SK-N-SH treated with all-trans-retinoic acid at 6 μM for 48 hours (cell line): ENCODE measurements around the gene TBC1D16.

Experiments
- ATAC-seq: fragments of 200-7000 bp; cut with Tn5 transposase; 3 replicates; pipeline ENCODE4 v1.9.1; 2020; ENCODE audit warnings: mild to moderate bottlenecking, moderate library complexity
- ARNTL ChIP-seq: fragments of 450-650 bp; formaldehyde crosslinking; IDR thresholded peaks from 2 replicates; pipeline ENCODE4 v1.5.0; 2020; ENCODE audit warnings: low read depth, mild to moderate bottlenecking, moderate library complexity, borderline replicate concordance
- BACH2 ChIP-seq: fragments of 250-450 bp; sonication (Bioruptor Pico); IDR thresholded peaks from 2 replicates; pipeline ENCODE4 v1.9.0; 2021; ENCODE audit warnings: mild to moderate bottlenecking, borderline replicate concordance
- CSDC2 ChIP-seq: fragments of 250-450 bp; sonication (Bioruptor Pico); IDR thresholded peaks from 2 replicates; pipeline ENCODE4 v1.5.0; 2020; ENCODE audit warnings: mild to moderate bottlenecking, moderate library complexity
- ESRRG ChIP-seq: fragments of 250-450 bp; sonication (Bioruptor Pico); IDR thresholded peaks from 2 replicates; pipeline ENCODE4 v1.6.1; 2021; ENCODE audit warnings: mild to moderate bottlenecking
- GLIS3 ChIP-seq: fragments of 250-450 bp; sonication (Bioruptor Pico); IDR thresholded peaks from 2 replicates; pipeline ENCODE4 v1.5.0; 2020; ENCODE audit warnings: mild to moderate bottlenecking, moderate library complexity
- OSR1 ChIP-seq: fragments of 250-450 bp; sonication (Bioruptor Pico); IDR thresholded peaks from 2 replicates; pipeline ENCODE4 v1.8.0; 2022; ENCODE audit warnings: moderate library complexity, mild to moderate bottlenecking, inconsistent platforms
- PPARA ChIP-seq: fragments of 250-450 bp; sonication (Bioruptor Pico); IDR thresholded peaks from 2 replicates; pipeline ENCODE4 v1.5.0; 2020; ENCODE audit warnings: mild to moderate bottlenecking, borderline replicate concordance
- RARB ChIP-seq: fragments of 250-450 bp; sonication (Bioruptor Pico); IDR thresholded peaks from 2 replicates; pipeline ENCODE4 v1.8.0; 2021; ENCODE audit warnings: mild to moderate bottlenecking, moderate library complexity
- SNAI2 ChIP-seq: fragments of 250-450 bp; sonication (Bioruptor Pico); IDR thresholded peaks from 2 replicates; pipeline ENCODE4 v1.5.0; 2020; ENCODE audit warnings: mild to moderate bottlenecking, moderate library complexity
- TOX ChIP-seq: fragments of 250-450 bp; sonication (Bioruptor Pico); IDR thresholded peaks from 2 replicates; pipeline ENCODE4 v1.8.0; 2021; ENCODE audit warnings: mild to moderate bottlenecking, moderate library complexity, borderline replicate concordance
- ZC3H10 ChIP-seq: fragments of 250-450 bp; sonication (Bioruptor Pico); IDR thresholded peaks from 2 replicates; pipeline ENCODE4 v1.5.1; 2021; ENCODE audit warnings: mild to moderate bottlenecking, moderate library complexity
- ZFP30 ChIP-seq: fragments of 450-650 bp; formaldehyde crosslinking; IDR thresholded peaks from 2 replicates; pipeline ENCODE4 v1.5.0; 2022; ENCODE audit warnings: mild to moderate bottlenecking, moderate library complexity
- ZNF70 ChIP-seq: fragments of 450-650 bp; formaldehyde crosslinking; IDR thresholded peaks from 2 replicates; pipeline ENCODE4 v1.5.0; 2020; ENCODE audit warnings: mild to moderate bottlenecking, moderate library complexity
- TF ChIP-seq, protein P1 (sequence below): fragments of 250-450 bp; sonication (Bioruptor Pico); IDR thresholded peaks from 2 replicates; pipeline ENCODE4 v1.5.0; 2020; ENCODE audit warnings: mild to moderate bottlenecking, moderate library complexity
- TF ChIP-seq, protein P2 (sequence below): fragments of 250-450 bp; sonication (Bioruptor Pico); IDR thresholded peaks from 2 replicates; pipeline ENCODE4 v1.5.1; 2021; ENCODE audit warnings: mild to moderate bottlenecking, moderate library complexity
- TF ChIP-seq, protein P3 (sequence below): fragments of 250-450 bp; sonication (Bioruptor Pico); IDR thresholded peaks from 2 replicates; pipeline ENCODE4 v1.5.1; 2020; ENCODE audit warnings: low read depth, mild to moderate bottlenecking, moderate library complexity

TBC1D16 gene

DNA sequence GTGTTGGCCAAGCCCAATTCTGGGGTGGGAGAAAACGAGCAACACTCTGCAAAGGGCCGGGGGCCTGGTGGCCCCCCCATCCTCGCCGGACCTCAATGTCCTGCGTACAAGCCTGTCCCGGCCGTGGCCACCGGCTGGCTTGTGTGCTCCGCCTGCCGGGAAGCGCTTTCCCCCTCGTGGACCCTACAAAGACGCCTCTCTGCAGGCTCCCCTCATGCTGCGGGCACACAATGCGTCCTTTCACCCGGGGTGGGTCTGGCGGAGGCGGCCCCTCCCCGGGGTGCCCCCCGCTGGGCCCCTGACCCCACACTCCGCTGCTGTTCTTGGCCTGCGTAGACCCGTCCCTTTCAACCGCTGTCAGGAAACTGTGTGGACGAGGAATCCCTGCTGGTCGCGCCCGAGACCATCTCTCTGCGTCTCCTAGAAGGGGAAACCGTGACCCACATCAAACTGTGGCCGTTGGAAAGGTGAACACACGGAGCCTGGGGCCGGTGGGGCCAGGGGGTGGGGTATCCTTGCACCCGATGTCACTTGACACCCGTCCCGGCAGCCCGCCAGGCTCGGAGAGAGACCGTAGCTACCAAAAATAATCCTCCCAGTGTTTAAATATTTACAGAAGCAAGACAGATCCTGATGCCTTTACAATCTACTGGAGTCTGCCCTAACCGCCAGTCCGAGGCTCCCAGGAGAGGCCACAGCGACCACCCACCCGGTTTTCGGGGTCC lies 43.6 kb downstream of the TBC1D16 start:
- ATAC-seq = peak; percentile 48
- TF ChIP-seq ZNF70 (CRISPR knock-in tag) = no peak
- TF ChIP-seq ZFP30 (CRISPR knock-in tag) = no peak
- TF ChIP-seq SNAI2 (CRISPR knock-in tag) = no peak
- no peak for TF ChIP-seq ZC3H10 (CRISPR knock-in tag)
- TF ChIP-seq, protein P1, sequence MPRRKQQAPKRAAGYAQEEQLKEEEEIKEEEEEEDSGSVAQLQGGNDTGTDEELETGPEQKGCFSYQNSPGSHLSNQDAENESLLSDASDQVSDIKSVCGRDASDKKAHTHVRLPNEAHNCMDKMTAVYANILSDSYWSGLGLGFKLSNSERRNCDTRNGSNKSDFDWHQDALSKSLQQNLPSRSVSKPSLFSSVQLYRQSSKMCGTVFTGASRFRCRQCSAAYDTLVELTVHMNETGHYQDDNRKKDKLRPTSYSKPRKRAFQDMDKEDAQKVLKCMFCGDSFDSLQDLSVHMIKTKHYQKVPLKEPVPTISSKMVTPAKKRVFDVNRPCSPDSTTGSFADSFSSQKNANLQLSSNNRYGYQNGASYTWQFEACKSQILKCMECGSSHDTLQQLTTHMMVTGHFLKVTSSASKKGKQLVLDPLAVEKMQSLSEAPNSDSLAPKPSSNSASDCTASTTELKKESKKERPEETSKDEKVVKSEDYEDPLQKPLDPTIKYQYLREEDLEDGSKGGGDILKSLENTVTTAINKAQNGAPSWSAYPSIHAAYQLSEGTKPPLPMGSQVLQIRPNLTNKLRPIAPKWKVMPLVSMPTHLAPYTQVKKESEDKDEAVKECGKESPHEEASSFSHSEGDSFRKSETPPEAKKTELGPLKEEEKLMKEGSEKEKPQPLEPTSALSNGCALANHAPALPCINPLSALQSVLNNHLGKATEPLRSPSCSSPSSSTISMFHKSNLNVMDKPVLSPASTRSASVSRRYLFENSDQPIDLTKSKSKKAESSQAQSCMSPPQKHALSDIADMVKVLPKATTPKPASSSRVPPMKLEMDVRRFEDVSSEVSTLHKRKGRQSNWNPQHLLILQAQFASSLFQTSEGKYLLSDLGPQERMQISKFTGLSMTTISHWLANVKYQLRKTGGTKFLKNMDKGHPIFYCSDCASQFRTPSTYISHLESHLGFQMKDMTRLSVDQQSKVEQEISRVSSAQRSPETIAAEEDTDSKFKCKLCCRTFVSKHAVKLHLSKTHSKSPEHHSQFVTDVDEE = no peak
- no peak for TF ChIP-seq RARB (CRISPR knock-in tag)

DNA sequence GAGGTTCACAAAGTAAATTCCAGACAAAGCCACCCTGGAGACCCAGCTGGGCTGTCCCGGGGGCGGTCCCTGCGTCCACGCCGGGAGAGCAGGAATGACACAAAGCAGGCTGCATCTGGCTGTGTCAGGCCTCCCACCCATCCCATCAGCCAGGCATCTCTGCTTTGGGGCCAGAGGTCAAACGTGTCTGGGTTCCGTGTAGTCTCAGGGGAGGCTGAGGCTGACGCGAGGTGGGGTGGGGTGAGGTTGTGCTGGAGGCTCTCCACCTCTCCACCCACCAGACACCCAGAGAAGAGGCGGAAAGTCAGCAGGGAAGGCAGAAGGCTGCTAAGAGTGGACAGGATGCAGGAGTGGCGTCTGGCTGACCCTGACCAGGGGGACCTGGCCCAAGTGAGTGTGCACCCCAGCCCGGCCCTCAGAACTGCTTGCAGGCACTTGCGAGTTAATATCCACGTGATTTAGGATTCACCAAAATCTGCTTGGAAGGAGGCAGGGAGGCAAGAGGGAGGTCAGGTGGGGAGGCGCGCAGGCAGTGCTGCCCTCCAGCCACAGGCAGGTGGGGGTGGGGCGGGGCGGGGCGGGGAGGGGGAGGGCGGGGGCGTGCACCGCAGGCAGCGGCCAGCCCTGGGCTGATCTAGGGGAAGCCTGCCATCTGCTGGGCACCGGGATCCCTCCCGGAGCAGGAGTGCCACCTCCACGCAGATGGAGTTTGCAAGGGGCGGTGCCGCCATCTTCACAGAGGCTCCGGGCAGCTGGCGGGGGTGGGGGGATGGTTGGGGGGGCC lies 44.3 kb downstream of the TBC1D16 start:
- ATAC-seq = peak; percentile 92
- no peak for TF ChIP-seq ARNTL (CRISPR knock-in tag)
- no peak for TF ChIP-seq ESRRG (CRISPR knock-in tag)
- no peak for TF ChIP-seq CSDC2 (CRISPR knock-in tag)
- TF ChIP-seq TOX (CRISPR knock-in tag) = no peak
- TF ChIP-seq, protein P2, sequence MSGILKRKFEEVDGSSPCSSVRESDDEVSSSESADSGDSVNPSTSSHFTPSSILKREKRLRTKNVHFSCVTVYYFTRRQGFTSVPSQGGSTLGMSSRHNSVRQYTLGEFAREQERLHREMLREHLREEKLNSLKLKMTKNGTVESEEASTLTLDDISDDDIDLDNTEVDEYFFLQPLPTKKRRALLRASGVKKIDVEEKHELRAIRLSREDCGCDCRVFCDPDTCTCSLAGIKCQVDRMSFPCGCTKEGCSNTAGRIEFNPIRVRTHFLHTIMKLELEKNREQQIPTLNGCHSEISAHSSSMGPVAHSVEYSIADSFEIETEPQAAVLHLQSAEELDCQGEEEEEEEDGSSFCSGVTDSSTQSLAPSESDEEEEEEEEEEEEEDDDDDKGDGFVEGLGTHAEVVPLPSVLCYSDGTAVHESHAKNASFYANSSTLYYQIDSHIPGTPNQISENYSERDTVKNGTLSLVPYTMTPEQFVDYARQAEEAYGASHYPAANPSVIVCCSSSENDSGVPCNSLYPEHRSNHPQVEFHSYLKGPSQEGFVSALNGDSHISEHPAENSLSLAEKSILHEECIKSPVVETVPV (CRISPR knock-in tag) = no peak
- TF ChIP-seq ZFP30 (CRISPR knock-in tag) = no peak
- TF ChIP-seq SNAI2 (CRISPR knock-in tag) = no peak
- TF ChIP-seq ZC3H10 (CRISPR knock-in tag) = no peak
- no peak for TF ChIP-seq PPARA (CRISPR knock-in tag)
- TF ChIP-seq ZNF70 (CRISPR knock-in tag) = no peak
- TF ChIP-seq, protein P1 = no peak
- TF ChIP-seq OSR1 (CRISPR knock-in tag) = no peak
- no peak for TF ChIP-seq RARB (CRISPR knock-in tag)
- TF ChIP-seq, protein P3, sequence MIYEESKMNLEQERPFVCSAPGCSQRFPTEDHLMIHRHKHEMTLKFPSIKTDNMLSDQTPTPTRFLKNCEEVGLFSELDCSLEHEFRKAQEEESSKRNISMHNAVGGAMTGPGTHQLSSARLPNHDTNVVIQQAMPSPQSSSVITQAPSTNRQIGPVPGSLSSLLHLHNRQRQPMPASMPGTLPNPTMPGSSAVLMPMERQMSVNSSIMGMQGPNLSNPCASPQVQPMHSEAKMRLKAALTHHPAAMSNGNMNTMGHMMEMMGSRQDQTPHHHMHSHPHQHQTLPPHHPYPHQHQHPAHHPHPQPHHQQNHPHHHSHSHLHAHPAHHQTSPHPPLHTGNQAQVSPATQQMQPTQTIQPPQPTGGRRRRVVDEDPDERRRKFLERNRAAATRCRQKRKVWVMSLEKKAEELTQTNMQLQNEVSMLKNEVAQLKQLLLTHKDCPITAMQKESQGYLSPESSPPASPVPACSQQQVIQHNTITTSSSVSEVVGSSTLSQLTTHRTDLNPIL (CRISPR knock-in tag) = no peak
- no peak for TF ChIP-seq GLIS3 (CRISPR knock-in tag)
- TF ChIP-seq BACH2 (CRISPR knock-in tag) = no peak

DNA sequence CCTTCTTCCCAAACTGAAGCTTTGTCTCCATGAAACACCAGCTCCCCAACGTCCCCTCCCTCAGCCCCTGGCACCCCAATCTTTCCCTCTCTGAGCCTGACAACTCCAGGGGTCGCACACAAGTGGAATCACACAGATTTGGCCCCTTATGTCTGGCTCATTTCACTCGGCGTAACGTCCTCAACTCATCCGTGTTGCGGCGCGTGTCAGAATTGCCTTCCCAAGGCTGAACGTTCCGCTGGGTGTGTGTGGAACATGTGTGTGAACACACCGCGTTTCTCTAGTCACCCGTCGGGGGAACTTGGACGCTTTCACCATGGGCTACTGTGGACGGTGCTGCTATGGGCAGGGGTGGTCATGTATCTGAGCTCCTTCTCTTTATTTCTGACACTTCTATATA lies 45.0 kb downstream of the TBC1D16 start:
- no peak for TF ChIP-seq ZFP30 (CRISPR knock-in tag)
- TF ChIP-seq, protein P1 = no peak
- TF ChIP-seq, all 23 proteins: peak for 0
- ATAC-seq = no peak
